H9 (cell line): ENCODE data around the gene SRGAP1. TPM values are rescaled to one million over a fixed set of nuclear protein-coding genes. Genes with fewer than 3 reads are reported as not detected.

ENCODE experiments used
- DNase-seq: peaks from one replicate; pipeline ENCODE4 v3.0.0-alpha.2; 2017
- H2AFZ ChIP-seq: one replicate; pipeline ENCODE4 v1.6.1; 2013; ENCODE audit warnings: mild to moderate bottlenecking, low read length, control low read depth, moderate library complexity
- H2AK5ac ChIP-seq: 2 replicates; pipeline ENCODE4 v1.6.1; 2013; ENCODE audit warnings: low read length, control low read depth, mixed read lengths; ENCODE audit not compliant: insufficient read length
- H2BK120ac ChIP-seq: one replicate; pipeline ENCODE4 v1.6.1; 2013; ENCODE audit warnings: low read depth, mild to moderate bottlenecking, low read length, control low read depth, inconsistent platforms; ENCODE audit not compliant: poor library complexity, severe bottlenecking
- H2BK12ac ChIP-seq: 2 replicates; pipeline ENCODE4 v1.6.1; 2013; ENCODE audit warnings: low read length, control low read depth, mixed read lengths, low read depth; ENCODE audit not compliant: insufficient read length
- H2BK15ac ChIP-seq: 2 replicates; pipeline ENCODE4 v1.6.1; 2013; ENCODE audit warnings: low read depth, low read length, control low read depth
- H2BK20ac ChIP-seq: one replicate; pipeline ENCODE4 v1.6.1; 2013; ENCODE audit warnings: low read depth, mild to moderate bottlenecking, low read length, control low read depth, inconsistent platforms; ENCODE audit not compliant: poor library complexity, severe bottlenecking
- H2BK5ac ChIP-seq: 2 replicates; pipeline ENCODE4 v1.6.1; 2013; ENCODE audit warnings: low read length, control low read depth, mixed read lengths; ENCODE audit not compliant: insufficient read length
- H3K14ac ChIP-seq: 2 replicates; pipeline ENCODE4 v1.6.1; 2013; ENCODE audit warnings: low read length, control low read depth; ENCODE audit not compliant: insufficient read depth
- H3K18ac ChIP-seq: 2 replicates; pipeline ENCODE4 v1.6.1; 2013; ENCODE audit warnings: low read depth, mild to moderate bottlenecking, mixed read lengths, low read length, control low read depth; ENCODE audit not compliant: insufficient read length
- H3K23ac ChIP-seq: 2 replicates; pipeline ENCODE4 v1.6.1; 2013; ENCODE audit warnings: low read length, control low read depth, mixed read lengths, low read depth; ENCODE audit not compliant: insufficient read length
- H3K23me2 ChIP-seq: 2 replicates; pipeline ENCODE4 v1.6.1; 2013; ENCODE audit warnings: low read depth, mild to moderate bottlenecking, mixed read lengths, low read length, control low read depth; ENCODE audit not compliant: insufficient read length, poor library complexity, severe bottlenecking
- H3K27ac ChIP-seq: 2 replicates; pipeline ENCODE4 v1.5.1; 2013; ENCODE audit warnings: low read length, control low read depth, mixed read lengths, low read depth; ENCODE audit not compliant: insufficient read length
- H3K27me3 ChIP-seq: 2 replicates; pipeline ENCODE4 v1.6.1; 2013; ENCODE audit warnings: low read length, control low read depth, inconsistent platforms; ENCODE audit not compliant: insufficient read depth
- H3K4ac ChIP-seq: 2 replicates; pipeline ENCODE4 v1.6.1; 2013; ENCODE audit warnings: low read depth, mild to moderate bottlenecking, control low read depth, inconsistent platforms, low read length, moderate library complexity
- H3K4me1 ChIP-seq: 2 replicates; pipeline ENCODE4 v1.6.1; 2013; ENCODE audit warnings: low read length, control low read depth, inconsistent platforms; ENCODE audit not compliant: insufficient read depth
- H3K4me2 ChIP-seq: 2 replicates; pipeline ENCODE4 v1.6.1; 2013; ENCODE audit warnings: low read length, control low read depth, mixed read lengths; ENCODE audit not compliant: insufficient read length, insufficient read depth
- H3K56ac ChIP-seq: 2 replicates; pipeline ENCODE4 v1.6.1; 2013; ENCODE audit warnings: low read depth, mild to moderate bottlenecking, mixed read lengths, low read length, control low read depth; ENCODE audit not compliant: insufficient read length
- H3K79me1 ChIP-seq: 2 replicates; pipeline ENCODE4 v1.6.1; 2013; ENCODE audit warnings: low read depth, mild to moderate bottlenecking, moderate library complexity, low read length, control low read depth, inconsistent platforms; ENCODE audit not compliant: insufficient read depth, poor library complexity, severe bottlenecking
- H3K79me2 ChIP-seq: 2 replicates; pipeline ENCODE4 v1.6.1; 2013; ENCODE audit warnings: low read length, control low read depth, inconsistent platforms; ENCODE audit not compliant: insufficient read depth
- H3K9ac ChIP-seq: 2 replicates; pipeline ENCODE4 v1.6.1; 2013; ENCODE audit warnings: low read length, control low read depth, mixed read lengths; ENCODE audit not compliant: insufficient read length; ENCODE audit errors: extremely low read depth
- H3K9me3 ChIP-seq: one replicate; pipeline ENCODE4 v1.6.1; 2013; ENCODE audit warnings: low read depth, low read length, inconsistent platforms; ENCODE audit not compliant: control insufficient read depth
- H3T11ph ChIP-seq: one replicate; pipeline ENCODE4 v1.6.1; 2013; ENCODE audit warnings: mild to moderate bottlenecking, low read length, control low read depth, inconsistent platforms
- H4K20me1 ChIP-seq: one replicate; pipeline ENCODE4 v1.6.1; 2013; ENCODE audit not compliant: control insufficient read depth, insufficient read length, insufficient read depth
- H4K5ac ChIP-seq: 2 replicates; pipeline ENCODE4 v1.6.1; 2013; ENCODE audit warnings: low read depth, mild to moderate bottlenecking, mixed read lengths, low read length, control low read depth; ENCODE audit not compliant: insufficient read length
- H4K8ac ChIP-seq: replicated peaks from 2 replicates; pipeline ENCODE4 v1.6.1; 2013; ENCODE audit warnings: low read length, control low read depth, mixed read lengths, low read depth; ENCODE audit not compliant: insufficient read length
- H4K91ac ChIP-seq: 2 replicates; pipeline ENCODE4 v1.6.1; 2013; ENCODE audit warnings: low read depth, mild to moderate bottlenecking, moderate library complexity, mixed read lengths, low read length, control low read depth; ENCODE audit not compliant: insufficient read length
- H3K27ac Mint-ChIP-seq, 3 experiments: 2 replicates in 2 of 3; 3 replicates in 1 of 3; pipeline ENCODE4 v1.8.0; 2020 to 2021; ENCODE audit warnings: mixed read lengths in 3 of 3, mild to moderate bottlenecking in 1 of 3, moderate library complexity in 1 of 3
- H3K27me3 Mint-ChIP-seq: 2 replicates; pipeline ENCODE4 v1.8.0; 2021; ENCODE audit warnings: low read depth, mild to moderate bottlenecking, moderate library complexity, mixed read lengths
- H3K36me3 Mint-ChIP-seq, 3 experiments: 2 replicates in 2 of 3; 3 replicates in 1 of 3; pipeline ENCODE4 v1.8.0; 2020 to 2021; ENCODE audit warnings: low read depth in 3 of 3, mixed read lengths in 3 of 3; ENCODE audit not compliant: insufficient read depth in 1 of 3
- H3K4me1 Mint-ChIP-seq, 2 experiments: 2 replicates each; pipeline ENCODE4 v1.8.0; 2020; ENCODE audit warnings: mixed read lengths in 2 of 2
- H3K4me3 Mint-ChIP-seq, 2 experiments: 2 replicates in 1 of 2; 3 replicates in 1 of 2; pipeline ENCODE4 v1.8.0; 2020 to 2021; ENCODE audit warnings: mild to moderate bottlenecking in 2 of 2, mixed read lengths in 2 of 2, moderate library complexity in 1 of 2
- H3K9me3 Mint-ChIP-seq, 2 experiments: 2 replicates in 1 of 2; 3 replicates in 1 of 2; pipeline ENCODE4 v1.8.0; 2020; ENCODE audit warnings: mild to moderate bottlenecking in 2 of 2, mixed read lengths in 2 of 2, moderate library complexity in 1 of 2
- WGBS: extraction: QIAGEN DNeasy Blood & Tissue Kit; methylation state at CpG from one replicate; pipeline ENCODE4 v1.1.7; 2013; ENCODE audit warnings: missing lambda C conversion rate, low lambda C conversion rate, mixed read lengths; ENCODE audit not compliant: insufficient read length; ENCODE audit errors: extremely low coverage; 5-methylcytosine and 5-hydroxymethylcytosine counted together
- total RNA-seq: library from RNA; stranded (reverse); gene quantifications from 2 replicates; pipeline ENCODE4 v1.2.1, GENCODE V29; 2021
- TF ChIP-seq, protein P1 (sequence below): fragments of 200-600 bp; sonication (generic); conservative IDR thresholded peaks from 3 replicates; pipeline ENCODE4 v1.8.0; 2021; ENCODE audit warnings: antibody characterized with exemption, mild to moderate bottlenecking

Gene SRGAP1
- total RNA-seq, 1 experiment from 2014 or later, result 4.8 TPM

GRCh38 chr12:64010069-64010686, 165.7 kb downstream of the SRGAP1 start:
- Histone ChIP-seq H3K27ac (no peak overlapping the region), H3T11ph (no peak overlapping the region), H3K79me1 (no peaks in the 10 kb centered on the region), H3K4me1 (no peaks in the 10 kb centered on the region), H2BK20ac (no peak overlapping the region), H3K23ac (no peak overlapping the region), H4K20me1 (no peaks in the 10 kb centered on the region), H3K4me2 (no peak overlapping the region), H2BK120ac (no peak overlapping the region), H3K9me3 (no peaks in the 10 kb centered on the region), H4K91ac (no peak overlapping the region), H4K8ac (no peak overlapping the region), H3K23me2 (no peaks in the 10 kb centered on the region), H2AFZ (no peak overlapping the region), H3K18ac (no peak overlapping the region), H2BK12ac (no peak overlapping the region), H2BK5ac (no peak overlapping the region), H3K27me3 (no peaks in the 10 kb centered on the region), H3K79me2 (no peaks in the 10 kb centered on the region), H3K14ac (no peak overlapping the region), H3K56ac (no peak overlapping the region), H3K9ac (no peak overlapping the region), H3K4ac (no peak overlapping the region), H2AK5ac (no peak overlapping the region), H2BK15ac (no peak overlapping the region), H4K5ac (no peak overlapping the region)
- H3K4me3 Mint-ChIP-seq, result no peak overlapping the region
- TF ChIP-seq, protein P1, sequence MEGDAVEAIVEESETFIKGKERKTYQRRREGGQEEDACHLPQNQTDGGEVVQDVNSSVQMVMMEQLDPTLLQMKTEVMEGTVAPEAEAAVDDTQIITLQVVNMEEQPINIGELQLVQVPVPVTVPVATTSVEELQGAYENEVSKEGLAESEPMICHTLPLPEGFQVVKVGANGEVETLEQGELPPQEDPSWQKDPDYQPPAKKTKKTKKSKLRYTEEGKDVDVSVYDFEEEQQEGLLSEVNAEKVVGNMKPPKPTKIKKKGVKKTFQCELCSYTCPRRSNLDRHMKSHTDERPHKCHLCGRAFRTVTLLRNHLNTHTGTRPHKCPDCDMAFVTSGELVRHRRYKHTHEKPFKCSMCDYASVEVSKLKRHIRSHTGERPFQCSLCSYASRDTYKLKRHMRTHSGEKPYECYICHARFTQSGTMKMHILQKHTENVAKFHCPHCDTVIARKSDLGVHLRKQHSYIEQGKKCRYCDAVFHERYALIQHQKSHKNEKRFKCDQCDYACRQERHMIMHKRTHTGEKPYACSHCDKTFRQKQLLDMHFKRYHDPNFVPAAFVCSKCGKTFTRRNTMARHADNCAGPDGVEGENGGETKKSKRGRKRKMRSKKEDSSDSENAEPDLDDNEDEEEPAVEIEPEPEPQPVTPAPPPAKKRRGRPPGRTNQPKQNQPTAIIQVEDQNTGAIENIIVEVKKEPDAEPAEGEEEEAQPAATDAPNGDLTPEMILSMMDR, result no peak
- H3K36me3 Mint-ChIP-seq, result peaks cover 5 to 15% (median 12%) of the 10 kb centered on the region in 3 experiments; a peak in 5 of 7 replicates
- no peaks in the 10 kb centered on the region for H3K27me3 Mint-ChIP-seq
- peaks cover 3 to 9% of the 10 kb centered on the region in 2 experiments; a peak in 3 of 5 replicates for H3K9me3 Mint-ChIP-seq
- no CpG with 5 or more reads among the region's 4 CpGs for WGBS
- no peak for DNase-seq
- H3K27ac Mint-ChIP-seq, result peak overlapping the region in 1 of 3 experiments; percentile 91; a peak in 3 of 7 replicates
- H3K4me1 Mint-ChIP-seq, result peaks cover 0 to 5% of the 10 kb centered on the region in 2 experiments; a peak in 1 of 4 replicates
